Stimulated activated CD8-positive, alpha-beta memory T cell treated with anti-CD3 and anti-CD28 coated beads, Interleukin-15, amount 100 ng/mL, for 1 hour (primary cell): ENCODE results near the gene DDRGK1.

Source experiments
- DNase-seq: peaks from one replicate; pipeline ENCODE4 v3.0.0-alpha.2; 2020; ENCODE audit warnings: low read depth

DDRGK1 gene

GRCh38 chr20:3204124-3204794 lies at the start of gene DDRGK1:
Gene DDRGK1 (minus strand): TSS chr20:3204682. CDS start chr20:3204627, 55 bp downstream.
- peak; percentile 89 for DNase-seq

DNA sequence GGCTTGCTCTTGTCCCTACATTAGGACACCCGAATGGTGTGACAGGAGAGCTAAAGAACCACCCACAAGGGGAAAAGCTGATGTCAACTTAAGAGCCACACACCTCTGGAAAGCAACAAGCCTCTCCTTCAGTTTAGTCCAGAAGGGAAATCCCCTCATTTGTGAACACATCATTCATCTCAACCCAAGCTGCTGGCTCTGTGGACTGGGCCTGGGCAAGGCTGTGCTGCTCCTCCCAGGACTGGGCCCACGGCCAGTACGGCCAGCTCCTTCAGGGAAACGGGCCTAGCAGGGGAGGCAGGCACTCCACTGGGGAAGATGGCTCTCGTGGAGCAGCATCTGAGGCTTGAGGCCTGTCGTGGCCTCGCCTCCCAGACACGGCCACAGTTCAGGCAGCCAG lies 47.3 kb upstream of the DDRGK1 start:
- DNase-seq = no peak

GRCh38 chr20:3250091-3250504 lies 45.6 kb upstream of the DDRGK1 start:
- DNase-seq = no peak

DNA sequence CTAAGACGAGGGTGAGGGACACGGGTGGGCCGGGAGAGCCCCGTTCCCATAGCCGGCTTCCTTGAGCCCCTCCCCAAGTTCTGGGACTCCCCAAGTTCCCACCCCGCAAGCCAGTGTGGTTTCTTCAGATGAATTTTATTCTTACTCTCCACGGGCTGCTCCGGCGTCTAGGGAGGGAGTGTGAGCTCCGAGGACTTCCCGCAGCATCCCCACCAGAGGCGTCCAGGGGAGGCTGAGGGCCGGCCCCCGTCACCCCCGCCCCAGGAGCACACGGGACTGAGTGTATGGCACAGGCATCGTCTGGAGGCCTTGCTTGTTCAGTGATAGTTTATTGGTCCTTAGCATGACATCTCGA lies 44.5 kb upstream of the DDRGK1 start:
- no peak for DNase-seq

DNA sequence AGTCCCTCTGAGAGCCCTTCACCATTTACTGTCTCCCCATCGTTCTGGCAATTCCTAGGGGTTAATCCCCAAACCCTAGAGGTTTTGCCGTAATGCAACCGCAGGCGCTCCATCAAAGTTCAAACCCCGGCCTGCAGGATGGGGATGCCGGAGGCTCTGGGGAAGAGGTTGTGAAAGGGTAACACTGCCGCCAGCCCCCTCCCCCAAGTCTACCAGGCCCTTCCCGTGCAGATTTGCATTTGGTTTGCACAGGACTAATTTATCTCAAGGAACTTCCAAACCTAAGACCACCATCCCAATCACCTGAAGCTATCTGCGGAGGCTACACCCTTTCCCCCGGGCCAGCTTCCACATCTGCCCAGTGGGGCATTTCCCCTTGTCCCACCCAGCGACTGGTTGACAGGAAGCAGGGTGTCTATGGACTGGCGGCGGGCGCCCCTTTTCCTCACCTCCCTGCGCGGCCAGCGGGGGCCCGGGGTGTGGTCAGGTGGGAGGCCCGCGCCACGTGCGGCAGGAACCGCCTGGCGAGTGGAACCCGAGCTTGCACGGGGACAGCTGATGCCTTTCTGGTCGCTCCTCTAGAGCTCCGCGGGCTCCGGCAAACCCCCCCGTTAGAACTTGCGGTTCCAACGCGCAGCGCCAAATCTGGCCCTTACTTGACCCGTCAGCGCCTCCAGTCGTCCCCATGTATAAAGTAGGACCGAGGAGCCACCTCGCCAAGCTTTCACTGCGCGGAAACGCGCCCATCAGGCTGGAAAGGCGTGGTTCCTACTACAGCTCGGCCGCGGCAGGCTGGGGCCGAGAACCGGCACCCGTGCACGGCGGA lies 43.9 kb upstream of the DDRGK1 start:
- DNase-seq = no peak

- no peak for DNase-seq
Measured at GRCh38 chr20:3247638-3248037, 43.2 kb upstream of the DDRGK1 start.

GRCh38 chr20:3246682-3247081 lies 42.2 kb upstream of the DDRGK1 start:
- no peak for DNase-seq

DNA sequence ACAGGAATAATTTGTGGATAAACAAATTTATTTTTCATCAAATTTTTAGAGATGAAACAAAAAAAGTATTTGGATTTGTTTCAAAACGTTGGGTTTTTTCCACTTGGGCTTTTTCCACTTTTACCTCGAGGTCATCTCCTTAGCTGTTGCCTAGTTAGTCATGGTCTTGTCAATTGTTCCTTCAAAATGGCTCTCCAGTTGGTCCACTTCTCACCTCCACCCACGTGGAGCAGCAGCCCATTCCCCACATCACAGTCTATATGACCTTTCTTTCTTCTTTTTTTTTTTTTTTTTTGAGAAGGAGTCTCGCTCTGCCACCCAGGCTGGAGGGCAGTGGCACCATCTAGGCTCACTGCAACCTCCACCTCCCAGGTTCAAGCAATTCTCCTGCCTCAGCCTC lies 41.2 kb upstream of the DDRGK1 start:
- no peak for DNase-seq

DNA sequence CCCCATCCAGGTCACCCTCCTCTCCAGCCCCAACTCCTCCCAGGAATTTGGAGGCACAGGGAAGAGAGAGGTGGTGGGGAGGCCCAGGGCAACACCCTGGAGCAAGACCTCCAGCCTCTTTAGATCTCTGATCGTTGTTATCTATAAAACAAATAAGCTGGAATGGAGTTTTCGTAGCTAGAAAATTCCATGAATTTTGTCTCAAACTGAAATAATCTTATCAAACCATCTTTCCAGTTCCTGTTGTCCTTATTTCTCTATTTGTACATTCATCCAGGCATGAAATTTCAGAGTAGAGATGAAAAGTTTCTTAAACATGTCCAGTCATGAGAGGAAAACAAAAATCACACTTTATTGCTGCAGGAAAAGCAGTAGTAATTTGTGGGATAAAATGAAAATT lies 40.7 kb upstream of the DDRGK1 start:
- DNase-seq = no peak

- DNase-seq = no peak
Measured at GRCh38 chr20:3244613-3245012, 40.1 kb upstream of the DDRGK1 start.

DNA sequence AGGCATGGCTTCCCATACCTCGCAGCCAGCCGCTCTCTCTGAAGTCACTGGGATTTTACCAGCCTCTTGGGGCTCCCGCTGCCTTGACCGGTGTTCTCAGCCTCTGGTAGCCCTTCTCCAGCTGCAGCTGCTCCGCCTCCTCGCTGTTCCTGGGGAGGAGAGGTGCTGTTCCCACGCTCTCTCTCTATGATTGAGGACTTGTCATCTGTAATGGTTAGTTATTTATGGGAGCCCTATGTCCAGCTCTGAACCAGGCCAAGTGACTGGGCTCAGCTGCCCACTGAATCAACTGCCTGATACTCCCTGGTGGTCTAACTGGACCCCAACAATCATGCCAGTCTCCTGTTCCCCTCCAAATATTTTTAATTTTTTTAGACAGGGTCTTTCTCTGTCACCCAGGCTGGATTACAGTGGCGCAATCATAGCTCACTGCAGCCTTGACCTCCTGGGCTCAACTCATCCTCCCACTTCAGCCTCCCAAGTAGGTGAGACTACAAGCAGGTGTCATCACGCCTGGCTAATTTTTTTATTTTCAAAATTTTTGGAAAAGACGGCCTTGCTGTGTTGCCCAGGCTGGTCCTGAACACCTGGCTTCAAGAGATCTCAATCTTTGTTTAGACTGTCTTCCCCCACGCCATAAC lies 39.4 kb upstream of the DDRGK1 start:
- no peak for DNase-seq

- no peak for DNase-seq
Measured at GRCh38 chr20:3242172-3242692, 37.8 kb upstream of the DDRGK1 start.

GRCh38 chr20:3240776-3241363 lies 36.4 kb upstream of the DDRGK1 start:
- no peak for DNase-seq

DNA sequence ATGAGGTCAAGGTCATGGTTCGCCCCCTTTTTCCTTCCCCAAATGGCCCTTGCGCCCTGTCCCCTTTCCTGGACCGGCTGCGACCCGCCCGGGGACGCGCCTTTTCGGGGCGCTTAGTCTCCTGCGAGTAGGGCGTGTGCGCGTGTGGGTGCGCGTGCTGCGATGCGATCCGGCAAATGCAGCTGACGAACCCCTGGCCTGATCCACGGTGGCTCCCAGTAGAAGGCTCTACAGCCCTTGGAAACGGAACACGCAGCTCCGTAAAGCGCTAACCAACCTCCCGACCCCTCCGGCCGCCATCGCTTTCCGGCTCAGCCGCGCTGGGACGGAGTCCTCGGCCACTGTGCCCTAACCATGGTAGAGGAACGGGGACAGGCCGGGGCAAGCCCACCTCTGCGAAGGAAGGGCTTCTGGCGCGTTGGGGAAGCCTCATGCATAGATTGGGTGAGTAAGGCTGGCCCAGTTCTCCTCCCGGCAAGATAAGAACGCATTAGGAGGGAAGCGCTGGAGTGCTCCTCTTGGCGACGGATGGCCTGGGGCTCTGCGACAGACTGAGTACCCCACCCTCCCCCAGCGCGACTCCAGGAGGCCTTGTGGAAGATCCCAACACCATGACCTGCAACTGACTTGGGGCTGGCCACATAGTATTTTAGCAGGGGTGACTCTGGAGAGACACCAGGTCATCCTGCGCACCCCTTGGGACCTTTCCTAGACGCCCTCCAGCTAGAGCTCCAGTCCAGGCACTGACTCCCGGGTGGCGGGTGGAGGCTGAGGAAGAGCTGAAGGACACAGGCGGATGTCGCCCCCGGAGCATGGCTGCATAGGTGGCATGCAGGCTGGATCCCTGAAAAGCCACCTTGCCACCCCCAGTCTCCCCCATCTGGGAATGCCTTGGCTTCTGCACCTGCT lies 35.6 kb upstream of the DDRGK1 start:
- DNase-seq = no peak

- DNase-seq = no peak
Measured at GRCh38 chr20:3239026-3239866, 34.8 kb upstream of the DDRGK1 start, which contains the start of gene SLC4A11. Gene SLC4A11 (minus strand): TSS chr20:3239190. CDS start chr20:3239137, 53 bp downstream.

DNA sequence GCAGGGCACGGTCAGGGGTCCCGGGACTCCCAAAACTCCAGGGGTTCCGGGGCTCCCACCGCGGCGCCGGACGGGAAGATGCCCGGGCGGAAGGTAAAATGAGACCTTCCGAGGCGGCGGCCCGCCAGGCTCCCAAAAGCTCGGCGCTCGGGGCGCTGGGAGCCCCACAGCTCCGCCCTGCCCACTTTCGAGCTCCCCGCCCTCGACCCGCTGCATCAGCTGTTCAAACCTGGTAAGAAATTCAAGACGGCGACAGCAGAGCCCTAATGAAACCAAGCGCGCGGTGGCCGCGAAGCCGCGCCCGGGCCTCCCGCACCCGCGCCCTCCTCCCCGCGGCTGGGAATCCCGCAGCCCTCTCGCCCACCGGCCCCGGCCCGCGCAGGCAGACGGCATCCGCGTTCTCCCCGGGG lies 34.1 kb upstream of the DDRGK1 start:
- no peak for DNase-seq

- no peak for DNase-seq
Measured at GRCh38 chr20:3237958-3238615, 33.6 kb upstream of the DDRGK1 start.

GRCh38 chr20:3237011-3237957 lies 32.8 kb upstream of the DDRGK1 start:
- no peak for DNase-seq
